HG02798 (cell line): ENCODE data around the gene DUS2.
"Not testable (repeated sequence)": the region's sequence is repeated elsewhere in the genome, so short reads cannot be mapped to it uniquely, and the experiment has no call there.

Source experiments
- ATAC-seq: cut with Tn5 transposase; IDR thresholded peaks from one replicate; pipeline ENCODE4 v1.9.1; 2021; ENCODE audit warnings: mild to moderate bottlenecking; ENCODE audit not compliant: unreplicated experiment, poor library complexity

DUS2 gene

GRCh38 chr16:68114939-68115338 lies 91.9 kb downstream of the DUS2 start:
- not testable (repeated sequence) for ATAC-seq

GRCh38 chr16:68115851-68116250 lies 92.8 kb downstream of the DUS2 start:
- ATAC-seq: no peak

- no peak for ATAC-seq
Measured at GRCh38 chr16:68116256-68116867, 93.3 kb downstream of the DUS2 start.

GRCh38 chr16:68117884-68118283 lies 94.8 kb downstream of the DUS2 start:
- no peak for ATAC-seq

- not testable (repeated sequence) for ATAC-seq
Measured at GRCh38 chr16:68118954-68119353, 95.9 kb downstream of the DUS2 start.

GRCh38 chr16:68120496-68120895 lies 97.4 kb downstream of the DUS2 start:
- not testable (repeated sequence) for ATAC-seq

- ATAC-seq: peak; percentile 52
Measured at GRCh38 chr16:68126395-68126794, 103.3 kb downstream of the DUS2 start.

- no peak for ATAC-seq
Measured at GRCh38 chr16:68128577-68129305, 105.7 kb downstream of the DUS2 start.
